Anterior cingulate cortex (tissue), 58 donors: ENCODE results near the gene TMBIM6.

Experiments used
- DNase-seq, 58 donors: peaks; one replicate each; lab custom pipeline; 2025; lab: John Stamatoyannopoulos, UW

TMBIM6 gene

DNA sequence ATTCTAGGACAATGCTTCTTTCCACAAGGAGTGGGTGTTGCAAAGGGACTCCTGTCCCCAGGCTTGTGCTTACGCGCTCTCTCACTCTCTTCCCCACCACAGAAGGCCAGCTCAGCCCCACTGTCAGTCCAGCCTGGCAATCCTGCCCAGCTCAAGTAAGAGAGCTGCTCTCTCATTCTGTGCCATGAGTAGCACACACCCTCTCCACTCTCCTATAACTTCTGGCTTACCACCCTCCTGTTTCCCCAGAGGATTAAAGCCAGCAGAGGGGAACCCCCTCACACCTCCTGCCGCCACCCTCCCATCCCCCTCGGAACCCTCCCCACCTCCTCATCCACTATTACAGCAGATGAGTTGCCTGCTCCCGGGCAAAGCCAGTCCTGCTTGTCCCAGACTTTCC lies 69.8 kb downstream of the TMBIM6 start:
- DNase-seq: peak in 1 of 58 donors; percentile 8

DNA sequence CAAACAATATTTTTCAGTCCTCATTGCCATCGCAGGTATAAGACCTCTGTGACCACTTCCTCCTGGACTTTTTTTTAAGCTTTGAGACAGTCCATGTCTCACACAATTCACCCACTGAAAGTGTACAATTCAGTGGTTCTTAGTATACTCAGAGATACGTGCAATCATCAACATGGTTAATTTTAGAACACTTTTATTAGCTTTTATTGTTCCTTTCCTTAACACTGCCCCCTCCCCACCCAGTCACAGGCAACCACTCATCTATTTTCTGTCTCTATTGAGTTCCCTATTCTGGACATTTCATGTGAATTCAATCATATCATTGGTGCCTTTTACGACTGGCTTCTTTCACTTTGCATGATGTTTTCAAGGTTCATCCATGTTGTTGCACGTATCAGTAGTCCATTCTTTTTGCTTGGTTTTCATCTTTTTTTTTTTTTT lies 70.6 kb downstream of the TMBIM6 start:
- DNase-seq: no peak

- DNase-seq: no peak
These were observed 71.8 kb downstream of the TMBIM6 start for GRCh38 chr12:49813131-49813530.
